Measurements from ENCODE around the gene ERBB3. TPM values are rescaled to one million over a fixed set of nuclear protein-coding genes. Genes with fewer than 3 reads are reported as not detected.
A peak's percentile ranks its signal among the peaks of the same experiment; 100 is the strongest.

The ERBB3 gene
- total RNA-seq, 1 experiment from 2014 or later: 56.5 TPM

GRCh38 chr12:56129942-56130495 is 50.1 kb downstream of the ERBB3 start:
- no peak overlapping the region for H2BK15ac ChIP-seq (ENCODE audit: low read depth, low read length)
- no CpG with 5 or more reads among the region's 22 CpGs for WGBS (ENCODE audit: extremely low coverage, insufficient read length, low lambda C conversion rate)
- H4K8ac ChIP-seq (replicated peaks; ENCODE audit: insufficient read length, low read depth, low read length): no peak overlapping the region
- H3K9me3 ChIP-seq (ENCODE audit: control insufficient read depth, low read depth, low read length): no peaks in the 10 kb centered on the region
- H4K5ac ChIP-seq (ENCODE audit: insufficient read length, low read depth, low read length): no peak overlapping the region
- H3K4me3 Mint-ChIP-seq: peak overlapping the region; percentile 74 to 88
- H3K4ac ChIP-seq (ENCODE audit: low read depth, low read length): no peak overlapping the region
- peaks cover 17% of the 10 kb centered on the region for H3K23me2 ChIP-seq (ENCODE audit: insufficient read length, low read depth, low read length, poor library complexity, severe bottlenecking)
- H3K9me3 Mint-ChIP-seq: no peaks in the 10 kb centered on the region; a peak in 1 of 5 replicates
- H3K18ac ChIP-seq (ENCODE audit: insufficient read length, low read depth, low read length): no peak overlapping the region
- no peak overlapping the region for H3K56ac ChIP-seq (ENCODE audit: insufficient read length, low read depth, low read length)
- H3K27me3 Mint-ChIP-seq (ENCODE audit: low read depth): no peaks in the 10 kb centered on the region
- no peak overlapping the region for H3K23ac ChIP-seq (ENCODE audit: insufficient read length, low read depth, low read length)
- H4K20me1 ChIP-seq (ENCODE audit: control insufficient read depth, insufficient read depth, insufficient read length): no peaks in the 10 kb centered on the region
- H3K36me3 Mint-ChIP-seq (ENCODE audit: insufficient read depth in 1 of 3, low read depth in 3 of 3): peaks cover 40 to 51% (median 45%) of the 10 kb centered on the region in 3 experiments
- H3T11ph ChIP-seq (ENCODE audit: low read length): no peak overlapping the region
- no peak overlapping the region for H3K14ac ChIP-seq (ENCODE audit: insufficient read depth, low read length)
- H3K4me2 ChIP-seq (ENCODE audit: insufficient read depth, insufficient read length, low read length): peak overlapping the region; percentile 100
- no peak overlapping the region for H3K27ac Mint-ChIP-seq
- no peak overlapping the region for H4K91ac ChIP-seq (ENCODE audit: insufficient read length, low read depth, low read length)
- TF ChIP-seq, protein P1, sequence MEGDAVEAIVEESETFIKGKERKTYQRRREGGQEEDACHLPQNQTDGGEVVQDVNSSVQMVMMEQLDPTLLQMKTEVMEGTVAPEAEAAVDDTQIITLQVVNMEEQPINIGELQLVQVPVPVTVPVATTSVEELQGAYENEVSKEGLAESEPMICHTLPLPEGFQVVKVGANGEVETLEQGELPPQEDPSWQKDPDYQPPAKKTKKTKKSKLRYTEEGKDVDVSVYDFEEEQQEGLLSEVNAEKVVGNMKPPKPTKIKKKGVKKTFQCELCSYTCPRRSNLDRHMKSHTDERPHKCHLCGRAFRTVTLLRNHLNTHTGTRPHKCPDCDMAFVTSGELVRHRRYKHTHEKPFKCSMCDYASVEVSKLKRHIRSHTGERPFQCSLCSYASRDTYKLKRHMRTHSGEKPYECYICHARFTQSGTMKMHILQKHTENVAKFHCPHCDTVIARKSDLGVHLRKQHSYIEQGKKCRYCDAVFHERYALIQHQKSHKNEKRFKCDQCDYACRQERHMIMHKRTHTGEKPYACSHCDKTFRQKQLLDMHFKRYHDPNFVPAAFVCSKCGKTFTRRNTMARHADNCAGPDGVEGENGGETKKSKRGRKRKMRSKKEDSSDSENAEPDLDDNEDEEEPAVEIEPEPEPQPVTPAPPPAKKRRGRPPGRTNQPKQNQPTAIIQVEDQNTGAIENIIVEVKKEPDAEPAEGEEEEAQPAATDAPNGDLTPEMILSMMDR (conservative IDR thresholded peaks at IDR 0.05): no peak
- H3K4me1 Mint-ChIP-seq: peaks cover 26 to 27% of the 10 kb centered on the region in 2 experiments
- H2AFZ ChIP-seq (ENCODE audit: low read length): no peak overlapping the region
- H2AK5ac ChIP-seq (ENCODE audit: insufficient read length, low read length): no peak overlapping the region
- H2BK12ac ChIP-seq (ENCODE audit: insufficient read length, low read depth, low read length): no peak overlapping the region
- no peaks in the 10 kb centered on the region for H3K27me3 ChIP-seq (ENCODE audit: insufficient read depth, low read length)
- no peak overlapping the region for H3K27ac ChIP-seq (ENCODE audit: insufficient read length, low read depth, low read length)
- H3K4me1 ChIP-seq (ENCODE audit: insufficient read depth, low read length): no peaks in the 10 kb centered on the region
- no peak overlapping the region for H3K9ac ChIP-seq (ENCODE audit: extremely low read depth, insufficient read length, low read length)
- H3K79me1 ChIP-seq (ENCODE audit: insufficient read depth, low read depth, low read length, poor library complexity, severe bottlenecking): no peaks in the 10 kb centered on the region
- no peak overlapping the region for H2BK5ac ChIP-seq (ENCODE audit: insufficient read length, low read length)
- no peak overlapping the region for H2BK120ac ChIP-seq (ENCODE audit: low read depth, low read length, poor library complexity, severe bottlenecking)
- no peaks in the 10 kb centered on the region for H3K79me2 ChIP-seq (ENCODE audit: insufficient read depth, low read length)
- H2BK20ac ChIP-seq (ENCODE audit: low read depth, low read length, poor library complexity, severe bottlenecking): no peak overlapping the region
- no peak for DNase-seq
